GM12878 (cell line): ENCODE results near the gene PIK3R3. TPM values are rescaled to one million over a fixed set of nuclear protein-coding genes. Genes with fewer than 3 reads are reported as not detected.

ENCODE experiments used
- CHD4 ChIP-seq: fragments of 200-600 bp; sonication (generic); IDR thresholded peaks from 2 replicates; pipeline ENCODE4 v1.6.1; 2016; ENCODE audit warnings: mild to moderate bottlenecking
- CTCF ChIP-seq, 3 experiments: IDR thresholded peaks in 2 of 3; conservative IDR thresholded peaks in 1 of 3; 2 replicates each; pipeline ENCODE4 v1.5.1; 2011; ENCODE audit warnings: low read depth in 3 of 3, low read length in 3 of 3, mild to moderate bottlenecking in 3 of 3, control low read depth in 2 of 3, moderate library complexity in 2 of 3, inconsistent platforms in 1 of 3, mixed read lengths in 1 of 3; ENCODE audit not compliant: control insufficient read depth in 2 of 3, insufficient read depth in 1 of 3; ENCODE audit errors: extremely low read depth in 1 of 3
- CUX1 ChIP-seq: IDR thresholded peaks from 2 replicates; pipeline ENCODE4 v1.6.1; 2012; ENCODE audit warnings: improper control_type of control experiment, low read depth, low read length; ENCODE audit not compliant: insufficient replicate concordance
- E2F8 ChIP-seq: fragments of 450-650 bp; IDR thresholded peaks from 2 replicates; pipeline ENCODE4 v1.6.1; 2018; ENCODE audit warnings: mild to moderate bottlenecking, low read depth, moderate library complexity; ENCODE audit not compliant: partially characterized antibody
- ETV6 ChIP-seq, 2 experiments: fragments of 450-650 bp in 1 of 2; IDR thresholded peaks in 1 of 2; conservative IDR thresholded peaks in 1 of 2; 2 replicates each; pipeline ENCODE4 v1.6.1; 2014; ENCODE audit warnings: antibody characterized with exemption in 1 of 2, borderline replicate concordance in 1 of 2, low read depth in 1 of 2, mild to moderate bottlenecking in 1 of 2, moderate library complexity in 1 of 2
- EZH2 ChIP-seq: IDR thresholded peaks from 2 replicates; pipeline ENCODE4 v1.6.1; 2012; ENCODE audit warnings: low read depth, mild to moderate bottlenecking, control low read depth, inconsistent platforms, low read length, borderline replicate concordance; ENCODE audit not compliant: control insufficient read depth
- GATAD2B ChIP-seq: fragments of 450-650 bp; conservative IDR thresholded peaks from 2 replicates; pipeline ENCODE4 v1.6.1; 2017; ENCODE audit warnings: low read depth, mild to moderate bottlenecking, moderate library complexity
- KDM1A ChIP-seq: fragments of 200-600 bp; sonication (generic); IDR thresholded peaks from 2 replicates; pipeline ENCODE4 v1.6.1; 2016; ENCODE audit warnings: borderline replicate concordance
- MXI1 ChIP-seq: fragments of 150-350 bp; IDR thresholded peaks from 2 replicates; pipeline ENCODE4 v1.6.1; 2011; ENCODE audit warnings: low read depth, mild to moderate bottlenecking, inconsistent platforms, low read length, improper control_type of control experiment
- NKRF ChIP-seq: fragments of 450-650 bp; conservative IDR thresholded peaks from 2 replicates; pipeline ENCODE4 v1.6.1; 2017; ENCODE audit warnings: mild to moderate bottlenecking, moderate library complexity
- POLR2A ChIP-seq: IDR thresholded peaks from 2 replicates; pipeline ENCODE4 v1.6.1; 2011; ENCODE audit warnings: low read depth, mild to moderate bottlenecking, low read length
- SPI1 ChIP-seq: IDR thresholded peaks from 2 replicates; pipeline ENCODE4 v1.6.1; 2011; ENCODE audit warnings: low read depth, mild to moderate bottlenecking, low read length, moderate library complexity, borderline replicate concordance; ENCODE audit not compliant: insufficient read depth
- STAT3 ChIP-seq: IDR thresholded peaks from 2 replicates; pipeline ENCODE4 v1.6.1; 2011; ENCODE audit warnings: low read depth, low read length, improper control_type of control experiment
- YY1 ChIP-seq: IDR thresholded peaks from 2 replicates; pipeline ENCODE4 v1.6.1; 2011; ENCODE audit warnings: low read depth, mild to moderate bottlenecking, low read length
- ZSCAN29 ChIP-seq: fragments of 450-650 bp; IDR thresholded peaks from 2 replicates; pipeline ENCODE4 v1.6.1; 2017; ENCODE audit warnings: mild to moderate bottlenecking, moderate library complexity
- polyA plus RNA-seq, 11 experiments: library from polyadenylated mRNA; depleted of rRNA in 4 of 11; unstranded in 6 of 11; stranded (reverse) in 5 of 11; fragments of >200 nt; fragmentation: Nextera tagmentation in 4 of 11; fragmentation: Illumina TruSeq in 1 of 11; extraction: Ambion mirVana in 4 of 11; extraction: Trizol in 1 of 11; gene quantifications; 1 replicate in 1 of 11; 2 replicates in 10 of 11; pipeline versions ENCODE4 v1.2.1 to v1.2.3, GENCODE V29; 2011 to 2016; ENCODE audit warnings: inconsistent platforms in 2 of 11, missing spikeins in 2 of 11, low read depth in 1 of 11
- total RNA-seq, 4 experiments: library from RNA; depleted of rRNA in 3 of 4; stranded (reverse); fragments of >200 nt in 3 of 4; fragmentation: Illumina TruSeq in 1 of 4; extraction: Trizol in 1 of 4; gene quantifications; 2 replicates each; pipeline versions ENCODE4 v1.2.1 to v1.2.3, GENCODE V29; 2013 to 2021

The PIK3R3 gene
- total and polyA plus RNA-seq, 10 of the 15 experiments (the other 5 are each of a cell fraction or from before 2014, with no cell fraction given), result 4.8 to 27.0 (median 19.8) TPM

GRCh38 chr1:46179138-46180081 is 47.0 kb upstream of the PIK3R3 start (continued):
- TF ChIP-seq E2F8, result no peak
- TF ChIP-seq NKRF, result no peak
- no peak for TF ChIP-seq STAT3
- no peak for TF ChIP-seq POLR2A
- no peak for TF ChIP-seq ETV6 (conservative IDR thresholded peaks at IDR 0.05 in 1 of 2, IDR thresholded peaks at IDR 0.05 in 1 of 2; ENCODE audit: borderline replicate concordance in 1 of 2, low read depth in 1 of 2)
- TF ChIP-seq ZSCAN29, result no peak
- TF ChIP-seq CTCF (IDR thresholded peaks at IDR 0.05 in 2 of 3, conservative IDR thresholded peaks at IDR 0.05 in 1 of 3; ENCODE audit: control insufficient read depth in 2 of 3, extremely low read depth in 1 of 3, insufficient read depth in 1 of 3, low read depth in 3 of 3, low read length in 3 of 3), result peak; percentile 88 to 94 (median 91); a peak in 5 of 6 replicates
- no peak for TF ChIP-seq SPI1
- TF ChIP-seq KDM1A, result no peak
- TF ChIP-seq GATAD2B, result no peak
- TF ChIP-seq MXI1, result no peak
- TF ChIP-seq EZH2, result no peak
- no peak for TF ChIP-seq CUX1
- TF ChIP-seq YY1, result peak; percentile 74
- TF ChIP-seq CHD4, result no peak
